Stimulated activated CD4-positive, alpha-beta T cell treated with anti-CD3 and anti-CD28 coated beads, Interleukin-1b, Interleukin-23, amount 100 ng/mL, for 24 hours (primary cell): ENCODE measurements around the gene E2F4.

Source experiments
- DNase-seq, 4 experiments: peaks; one replicate each; pipeline ENCODE4 v3.0.0-alpha.2; 2020; ENCODE audit warnings: low read depth in 4 of 4, low spot score in 1 of 4

The E2F4 gene

DNA sequence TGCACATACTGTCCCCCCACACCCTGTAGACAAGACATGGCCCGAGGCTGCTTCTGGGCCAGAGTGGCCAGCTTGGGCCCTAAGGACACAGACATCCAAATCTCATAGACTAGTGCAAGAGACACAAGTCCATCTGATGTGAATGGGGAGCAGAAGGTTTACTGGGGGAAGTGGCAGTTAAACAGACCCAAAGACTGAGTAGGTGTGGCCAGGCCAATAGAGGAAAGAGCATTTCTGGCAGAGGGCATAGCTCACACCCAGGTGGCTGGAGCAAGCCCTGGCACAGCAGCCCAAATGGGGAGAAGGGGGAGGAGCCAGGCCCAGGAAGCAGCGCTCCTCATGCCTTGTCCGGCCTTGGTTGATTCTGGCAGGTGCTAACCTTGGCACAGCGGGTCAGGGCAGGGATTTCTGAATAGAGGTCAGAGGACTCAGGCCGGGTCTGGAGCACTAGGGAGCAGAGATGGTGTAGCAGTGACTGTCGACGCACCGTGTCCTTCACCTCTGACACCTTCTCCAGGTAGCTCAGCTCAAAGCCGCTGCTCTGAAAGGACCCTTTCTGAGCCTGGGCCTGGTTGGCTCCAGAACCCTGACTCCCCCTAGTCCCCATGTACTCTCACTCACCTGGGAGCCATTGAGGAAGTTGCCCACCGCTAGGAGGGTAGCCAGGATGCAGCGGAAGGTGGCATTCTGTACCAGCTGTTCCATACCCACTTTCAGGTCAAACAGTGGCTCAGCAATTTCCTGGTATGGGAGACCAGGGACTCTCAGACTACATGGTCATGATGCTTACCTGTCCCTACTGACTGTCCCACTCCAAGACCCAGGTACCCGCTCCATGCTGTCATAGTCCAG is 39.1 kb downstream of the E2F4 start:
- no peak for DNase-seq

GRCh38 chr16:67233596-67233995 is 41.6 kb downstream of the E2F4 start:
- no peak for DNase-seq

- DNase-seq, result no peak
Observed at GRCh38 chr16:67234180-67234597, 42.2 kb downstream of the E2F4 start.

DNA sequence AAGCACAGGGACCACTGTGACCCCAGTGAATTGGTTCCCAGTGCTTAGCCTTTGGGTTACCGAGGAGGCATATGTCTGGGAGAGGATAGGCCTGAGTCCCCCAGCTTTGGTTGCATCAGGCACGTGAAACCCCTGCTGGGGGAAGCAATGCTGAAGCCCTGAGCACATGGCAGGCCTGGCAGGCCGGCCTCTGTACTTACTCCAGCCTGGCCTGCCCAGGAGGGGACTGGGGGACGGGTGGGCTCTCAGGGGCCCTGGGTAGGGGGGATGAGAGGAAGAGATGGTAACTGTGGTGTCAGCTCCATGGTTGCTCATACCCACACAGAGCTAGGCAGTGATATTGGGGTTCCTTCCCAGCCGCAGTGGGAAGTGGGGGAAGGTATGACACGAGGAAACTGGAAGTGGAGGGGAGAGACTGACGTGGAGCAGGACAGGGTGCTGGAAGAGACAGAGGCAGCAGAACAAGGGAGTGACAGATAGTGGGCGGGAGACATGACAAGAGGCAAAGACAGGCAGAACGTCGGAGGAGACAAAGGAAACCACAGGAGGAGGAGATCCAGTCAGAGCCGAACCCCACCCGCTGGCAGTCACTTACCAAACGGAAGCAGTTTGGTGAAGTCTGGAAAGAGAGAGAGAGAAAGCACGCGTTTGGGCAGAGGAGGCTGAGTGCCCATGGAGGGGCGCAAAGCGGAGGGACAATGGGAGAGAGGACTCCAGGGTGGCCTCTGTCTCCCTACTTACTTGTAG is 44.0 kb downstream of the E2F4 start:
- DNase-seq, result no peak

GRCh38 chr16:67236563-67237395 is 44.8 kb downstream of the E2F4 start:
- DNase-seq, result peak; percentile 50 to 75 (median 70)

GRCh38 chr16:67237396-67238277 is 45.7 kb downstream of the E2F4 start:
- no peak for DNase-seq

DNA sequence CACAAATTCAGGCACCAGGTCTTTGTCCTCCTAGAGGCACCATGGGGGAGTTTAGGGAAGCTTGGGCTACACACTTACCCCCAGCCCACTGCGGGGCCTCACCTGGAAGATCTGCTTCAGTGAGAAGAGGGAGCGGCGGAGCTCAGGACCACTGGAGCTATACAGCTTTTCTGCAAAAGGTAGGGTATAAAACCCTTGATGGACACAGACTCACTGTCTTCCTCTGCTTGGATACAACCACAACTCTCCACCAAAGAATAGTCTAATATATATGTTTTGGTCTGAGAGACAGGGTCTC is 46.3 kb downstream of the E2F4 start:
- DNase-seq, result no peak

DNA sequence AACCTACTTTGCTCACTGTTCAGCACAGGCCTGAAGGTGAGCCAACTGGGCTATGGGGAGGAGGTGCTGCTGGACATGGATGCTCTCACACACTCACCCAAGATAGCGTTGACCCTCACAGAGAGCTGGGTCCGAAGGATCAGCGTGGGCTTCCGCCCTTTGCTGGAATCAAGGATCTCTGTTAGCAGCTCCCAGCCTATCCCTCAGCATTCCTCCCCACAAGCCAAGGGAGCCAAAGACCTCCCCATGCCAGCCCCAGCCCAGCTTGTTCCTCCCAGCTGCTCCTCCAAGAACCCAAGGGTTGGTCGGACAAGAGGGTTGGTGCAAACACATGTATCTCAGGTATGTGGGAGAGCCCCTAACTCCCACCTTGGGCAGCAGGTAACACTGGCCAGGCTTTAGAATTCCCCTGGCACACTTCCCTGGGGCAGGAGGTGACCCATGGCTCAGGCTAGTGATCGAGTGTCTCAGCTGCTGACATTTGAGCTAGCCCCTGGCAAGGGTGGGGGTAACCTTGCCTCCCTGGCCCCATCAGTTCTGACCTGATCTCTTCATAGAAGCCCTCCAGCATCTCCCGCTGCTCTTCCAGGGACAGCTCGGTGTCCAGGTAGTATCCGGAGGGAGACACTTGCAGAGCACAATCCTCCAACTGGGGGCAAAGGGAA is 47.0 kb downstream of the E2F4 start:
- DNase-seq, result no peak

- DNase-seq, result no peak
Observed at GRCh38 chr16:67240506-67240905, 48.6 kb downstream of the E2F4 start.

GRCh38 chr16:67241008-67241900 is 49.3 kb downstream of the E2F4 start:
- no peak for DNase-seq

- DNase-seq, result no peak
Observed at GRCh38 chr16:67242138-67242730, 50.3 kb downstream of the E2F4 start.

DNA sequence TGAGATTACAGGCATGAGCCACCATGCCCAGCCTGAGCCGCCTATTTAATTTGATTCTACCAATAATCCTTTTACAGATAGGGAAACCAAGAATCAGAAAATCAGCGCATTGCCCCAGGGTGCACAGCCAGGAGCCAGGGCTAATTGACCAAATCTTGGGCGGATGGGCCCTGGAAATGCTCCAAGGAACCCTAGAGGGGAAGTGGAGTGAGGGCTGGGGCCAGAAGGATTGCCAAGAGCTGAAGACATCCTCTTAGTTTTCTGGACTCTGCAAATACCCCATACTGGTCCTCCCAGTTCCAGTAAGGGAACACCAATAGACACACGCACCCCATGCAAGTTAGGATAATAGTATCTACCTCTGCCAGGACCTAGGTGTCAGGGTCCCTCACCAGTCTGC is 51.5 kb downstream of the E2F4 start:
- DNase-seq, result no peak

DNA sequence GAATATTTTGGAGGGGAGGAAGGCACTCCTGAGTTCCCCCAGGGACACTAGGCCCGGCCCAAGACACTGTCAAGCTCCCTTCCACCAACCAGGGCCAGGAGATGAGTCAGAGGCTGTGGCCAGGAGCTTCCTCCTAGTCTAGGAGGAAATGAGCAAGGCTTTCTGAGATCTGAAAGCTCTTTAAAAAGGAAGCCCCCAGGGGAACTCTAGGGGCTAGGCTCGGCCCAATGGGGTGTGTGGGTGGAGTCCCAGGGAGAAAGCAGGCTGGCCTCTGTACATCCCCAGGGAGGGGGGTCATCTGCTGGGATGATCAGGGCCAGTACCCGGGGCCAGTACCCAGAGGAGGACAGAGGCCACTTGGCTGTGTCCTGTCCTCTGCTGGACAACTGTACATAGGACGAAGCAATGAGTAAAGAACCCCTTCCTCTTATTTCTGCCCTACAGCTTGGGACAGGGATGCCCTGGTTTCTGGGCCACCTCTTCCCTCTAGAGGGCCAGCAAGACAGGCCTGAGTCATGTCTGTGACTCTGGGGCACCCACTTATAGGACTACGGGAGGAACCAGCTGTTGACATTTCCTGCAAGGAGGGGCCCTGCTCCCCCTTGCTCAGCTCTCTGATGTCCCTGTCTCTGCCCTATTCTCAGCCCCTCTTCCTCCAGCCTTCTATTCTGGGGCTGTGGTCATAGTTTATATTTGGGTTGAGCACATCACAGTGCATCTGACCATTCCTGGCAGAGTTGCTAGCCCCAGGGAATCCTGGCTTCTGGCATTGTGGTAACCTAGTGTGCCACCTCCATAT is 52.6 kb downstream of the E2F4 start:
- peak in 3 of 4 experiments; percentile 44 to 70 (median 60) for DNase-seq

DNA sequence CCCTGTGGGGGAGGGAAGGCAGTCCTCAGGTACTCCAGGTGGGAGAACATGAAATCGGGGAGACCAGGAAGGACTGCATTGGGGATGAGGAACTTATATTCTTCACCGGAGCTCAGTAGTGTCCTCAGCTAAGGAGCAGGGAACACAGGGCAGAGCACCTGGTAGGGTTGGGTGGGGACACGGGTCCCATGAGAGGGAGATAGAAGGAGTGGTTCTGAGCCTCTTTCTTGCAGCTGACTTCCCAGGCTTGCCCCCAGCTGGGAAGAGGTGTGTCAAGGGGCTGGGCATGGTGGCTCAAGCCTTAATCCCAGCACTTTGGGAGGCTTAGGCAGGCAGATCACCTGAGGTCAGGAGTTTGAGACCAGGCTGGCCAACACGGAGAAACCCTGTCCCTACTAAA is 53.2 kb downstream of the E2F4 start:
- DNase-seq, result no peak

GRCh38 chr16:67245674-67246080 is 53.7 kb downstream of the E2F4 start:
- no peak for DNase-seq

- DNase-seq, result no peak
Observed at GRCh38 chr16:67246081-67246755, 54.3 kb downstream of the E2F4 start.

- DNase-seq, result no peak
Observed at GRCh38 chr16:67246756-67247191, 54.8 kb downstream of the E2F4 start.
